ENCODE data around the gene TMEM38A. TPM values are rescaled to one million over a fixed set of nuclear protein-coding genes. Genes with fewer than 3 reads are reported as not detected.

TMEM38A gene
- total and polyA plus RNA-seq, 9 of the 15 experiments (the other 6 are each of a cell fraction or from before 2014, with no cell fraction given) = 0.35 to 2.1 (median 1.2) TPM

DNA sequence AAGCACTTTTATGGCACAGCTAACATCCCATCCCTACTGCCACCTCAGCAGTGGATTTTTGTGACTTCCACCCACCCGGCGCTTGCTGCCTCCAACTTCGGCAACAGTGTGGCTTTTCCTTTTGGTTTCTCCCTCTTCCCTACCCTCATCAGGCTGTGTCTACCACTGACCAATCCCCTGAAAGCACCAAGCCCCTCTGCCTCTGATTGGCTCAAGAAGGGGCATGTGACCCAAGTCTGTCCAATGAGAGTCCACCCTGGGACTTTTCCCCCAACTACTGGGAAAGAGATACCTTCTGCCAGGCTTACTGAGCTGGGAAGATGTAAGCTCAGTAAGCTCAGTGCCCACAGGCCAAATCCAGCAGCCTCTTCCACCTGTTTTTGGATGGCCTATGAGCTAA lies 6.8 kb upstream of the TMEM38A start:
- peaks cover 3% of the 10 kb centered on the region for H3K9me1 ChIP-seq (ENCODE audit: control insufficient read depth, insufficient read depth, low read length)
- ChIA-PET POLR2A (interaction anchor here (1.0 to 1.1 kb wide), 2 partner anchors 9 to 11 kb away, joined by 3 read pairs; no protein-coding TSS in a partner anchor), CTCF (ENCODE audit: low intra/inter-chr PET ratio) (no interaction called here)
- no peak overlapping the region for H3K4me3 ChIP-seq
- FAIRE-seq = no peak
- H3K27ac ChIP-seq (ENCODE audit: extremely low read depth, low read depth, low read length) = no peak overlapping the region
- intact Hi-C loops (cut with micrococcal nuclease) = no loop called here
- in situ Hi-C loops (cut with MboI) = no loop called here
- peaks cover 4% of the 10 kb centered on the region in 2 experiments; a peak in 3 of 5 replicates for H3K4me1 ChIP-seq (replicated peaks in 1 of 2; ENCODE audit: control insufficient read depth in 2 of 2, insufficient read depth in 2 of 2, low read length in 2 of 2)
- BruUV-seq (replicated peaks) = no TSS peak
- WGBS (ENCODE audit: insufficient coverage, low coverage, missing lambda C conversion rate) = 100% methylated on average over 3 of the region's 3 CpGs
- H4K20me1 ChIP-seq (replicated peaks; ENCODE audit: control insufficient read depth, insufficient read depth, low read length) = peaks cover 9% of the 10 kb centered on the region
- H3K79me2 ChIP-seq (ENCODE audit: control insufficient read depth, insufficient read depth, low read length) = peaks cover 31% of the 10 kb centered on the region
- H3K27me3 ChIP-seq (ENCODE audit: control insufficient read depth in 2 of 2, insufficient read depth in 2 of 2, low read length in 2 of 2) = no peaks in the 10 kb centered on the region
- peaks cover 92% of the 10 kb centered on the region for H3K36me3 ChIP-seq (ENCODE audit: control insufficient read depth, insufficient read depth, low read length)
- no peak overlapping the region for H3K9ac ChIP-seq (ENCODE audit: insufficient read depth in 1 of 2, low read depth in 2 of 2, low read length in 2 of 2)
- H3K4me2 ChIP-seq (ENCODE audit: insufficient read depth, low read length) = no peak overlapping the region
- no peak overlapping the region for H2AFZ ChIP-seq (ENCODE audit: low read depth, low read length)
- no peaks in the 10 kb centered on the region for H3K9me3 ChIP-seq (replicated peaks; ENCODE audit: control insufficient read depth, insufficient read depth, low read depth, low read length)
- peak in 3 of 4 experiments; percentile 73 to 79 (median 73) for DNase-seq (ENCODE audit: extremely low read depth in 1 of 4, low spot score in 3 of 4)
- peak; percentile 89 for ATAC-seq
- no peak for TF ChIP-seq POLR2H (tag; IDR thresholded peaks at IDR 0.05; ENCODE audit: low read depth)
- TF ChIP-seq FOXM1 (IDR thresholded peaks at IDR 0.05; ENCODE audit: low read depth) = no peak
- TF ChIP-seq FOXM1 (CRISPR knock-in tag; IDR thresholded peaks at IDR 0.05; ENCODE audit: low read depth) = no peak
- TF ChIP-seq CEBPB (tag; IDR thresholded peaks at IDR 0.05) = no peak
- TF ChIP-seq, protein P1, sequence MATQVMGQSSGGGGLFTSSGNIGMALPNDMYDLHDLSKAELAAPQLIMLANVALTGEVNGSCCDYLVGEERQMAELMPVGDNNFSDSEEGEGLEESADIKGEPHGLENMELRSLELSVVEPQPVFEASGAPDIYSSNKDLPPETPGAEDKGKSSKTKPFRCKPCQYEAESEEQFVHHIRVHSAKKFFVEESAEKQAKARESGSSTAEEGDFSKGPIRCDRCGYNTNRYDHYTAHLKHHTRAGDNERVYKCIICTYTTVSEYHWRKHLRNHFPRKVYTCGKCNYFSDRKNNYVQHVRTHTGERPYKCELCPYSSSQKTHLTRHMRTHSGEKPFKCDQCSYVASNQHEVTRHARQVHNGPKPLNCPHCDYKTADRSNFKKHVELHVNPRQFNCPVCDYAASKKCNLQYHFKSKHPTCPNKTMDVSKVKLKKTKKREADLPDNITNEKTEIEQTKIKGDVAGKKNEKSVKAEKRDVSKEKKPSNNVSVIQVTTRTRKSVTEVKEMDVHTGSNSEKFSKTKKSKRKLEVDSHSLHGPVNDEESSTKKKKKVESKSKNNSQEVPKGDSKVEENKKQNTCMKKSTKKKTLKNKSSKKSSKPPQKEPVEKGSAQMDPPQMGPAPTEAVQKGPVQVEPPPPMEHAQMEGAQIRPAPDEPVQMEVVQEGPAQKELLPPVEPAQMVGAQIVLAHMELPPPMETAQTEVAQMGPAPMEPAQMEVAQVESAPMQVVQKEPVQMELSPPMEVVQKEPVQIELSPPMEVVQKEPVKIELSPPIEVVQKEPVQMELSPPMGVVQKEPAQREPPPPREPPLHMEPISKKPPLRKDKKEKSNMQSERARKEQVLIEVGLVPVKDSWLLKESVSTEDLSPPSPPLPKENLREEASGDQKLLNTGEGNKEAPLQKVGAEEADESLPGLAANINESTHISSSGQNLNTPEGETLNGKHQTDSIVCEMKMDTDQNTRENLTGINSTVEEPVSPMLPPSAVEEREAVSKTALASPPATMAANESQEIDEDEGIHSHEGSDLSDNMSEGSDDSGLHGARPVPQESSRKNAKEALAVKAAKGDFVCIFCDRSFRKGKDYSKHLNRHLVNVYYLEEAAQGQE (IDR thresholded peaks at IDR 0.05; ENCODE audit: borderline replicate concordance) = peak; percentile 13; the same call in 1 of the 2 replicates
- TF ChIP-seq, protein P1 (CRISPR knock-in tag; IDR thresholded peaks at IDR 0.05; ENCODE audit: low read depth) = no peak
- TF ChIP-seq FOS (IDR thresholded peaks at IDR 0.05; ENCODE audit: extremely low read depth, insufficient read length) = peak; percentile 56
- TF ChIP-seq KLF6 (CRISPR knock-in tag; IDR thresholded peaks at IDR 0.05; ENCODE audit: borderline replicate concordance) = no peak
- TF ChIP-seq RAD51 (IDR thresholded peaks at IDR 0.05; ENCODE audit: borderline replicate concordance, low read depth) = peak; percentile 80; the same call in 1 of the 2 replicates
- peak; percentile 39 for TF ChIP-seq CBFA2T2 (conservative IDR thresholded peaks at IDR 0.05)
- TF ChIP-seq NFIC (IDR thresholded peaks at IDR 0.05) = no peak
- no peak for TF ChIP-seq TEAD2 (tag; IDR thresholded peaks at IDR 0.05)
- peak; percentile 34 for TF ChIP-seq RBM25 (IDR thresholded peaks at IDR 0.05; ENCODE audit: low read depth, low read length, severe bottlenecking)
- no peak for TF ChIP-seq ZNF384 (IDR thresholded peaks at IDR 0.05; ENCODE audit: low read depth, low read length)
- TF ChIP-seq, protein P2, sequence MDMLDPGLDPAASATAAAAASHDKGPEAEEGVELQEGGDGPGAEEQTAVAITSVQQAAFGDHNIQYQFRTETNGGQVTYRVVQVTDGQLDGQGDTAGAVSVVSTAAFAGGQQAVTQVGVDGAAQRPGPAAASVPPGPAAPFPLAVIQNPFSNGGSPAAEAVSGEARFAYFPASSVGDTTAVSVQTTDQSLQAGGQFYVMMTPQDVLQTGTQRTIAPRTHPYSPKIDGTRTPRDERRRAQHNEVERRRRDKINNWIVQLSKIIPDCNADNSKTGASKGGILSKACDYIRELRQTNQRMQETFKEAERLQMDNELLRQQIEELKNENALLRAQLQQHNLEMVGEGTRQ (CRISPR knock-in tag; IDR thresholded peaks at IDR 0.05) = peak; percentile 93
